PC-9 (cell line): Measurements from ENCODE around the gene BACH2.

Source experiments
- EZH2 ChIP-seq: fragments of 200-600 bp; sonication (generic); IDR thresholded peaks from 2 replicates; pipeline ENCODE4 v1.8.0; 2017; ENCODE audit warnings: antibody characterized with exemption, low read depth
- TF ChIP-seq, protein P1 (sequence below): fragments of 200-600 bp; sonication (generic); conservative IDR thresholded peaks from 2 replicates; pipeline ENCODE4 v1.6.1; 2017; ENCODE audit warnings: mixed run types, antibody characterized with exemption, mild to moderate bottlenecking, moderate library complexity

DNA sequence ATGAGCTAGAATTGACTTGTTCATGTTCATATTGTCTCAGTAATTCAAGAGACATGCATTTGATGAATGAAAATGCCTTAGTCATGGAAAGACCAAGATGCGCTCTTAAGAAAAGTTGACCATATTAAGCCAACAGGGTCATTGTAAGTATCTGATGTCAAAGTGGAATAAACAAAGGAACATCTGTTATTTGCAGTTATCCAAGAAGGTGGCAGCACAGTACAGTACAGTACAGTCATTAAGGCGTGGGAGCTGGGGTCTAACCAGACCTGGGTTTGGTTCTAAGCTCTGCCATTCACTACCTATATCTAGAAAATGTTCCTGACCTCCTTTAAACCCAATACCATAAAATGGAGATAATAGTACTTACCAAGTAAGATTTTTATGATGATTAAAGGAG lies 178.1 kb downstream of the BACH2 start:
- TF ChIP-seq, protein P1, sequence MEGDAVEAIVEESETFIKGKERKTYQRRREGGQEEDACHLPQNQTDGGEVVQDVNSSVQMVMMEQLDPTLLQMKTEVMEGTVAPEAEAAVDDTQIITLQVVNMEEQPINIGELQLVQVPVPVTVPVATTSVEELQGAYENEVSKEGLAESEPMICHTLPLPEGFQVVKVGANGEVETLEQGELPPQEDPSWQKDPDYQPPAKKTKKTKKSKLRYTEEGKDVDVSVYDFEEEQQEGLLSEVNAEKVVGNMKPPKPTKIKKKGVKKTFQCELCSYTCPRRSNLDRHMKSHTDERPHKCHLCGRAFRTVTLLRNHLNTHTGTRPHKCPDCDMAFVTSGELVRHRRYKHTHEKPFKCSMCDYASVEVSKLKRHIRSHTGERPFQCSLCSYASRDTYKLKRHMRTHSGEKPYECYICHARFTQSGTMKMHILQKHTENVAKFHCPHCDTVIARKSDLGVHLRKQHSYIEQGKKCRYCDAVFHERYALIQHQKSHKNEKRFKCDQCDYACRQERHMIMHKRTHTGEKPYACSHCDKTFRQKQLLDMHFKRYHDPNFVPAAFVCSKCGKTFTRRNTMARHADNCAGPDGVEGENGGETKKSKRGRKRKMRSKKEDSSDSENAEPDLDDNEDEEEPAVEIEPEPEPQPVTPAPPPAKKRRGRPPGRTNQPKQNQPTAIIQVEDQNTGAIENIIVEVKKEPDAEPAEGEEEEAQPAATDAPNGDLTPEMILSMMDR: no peak
- TF ChIP-seq EZH2: no peak
